ENCODE data around the gene PYGL. TPM values are rescaled to one million over a fixed set of nuclear protein-coding genes. Genes with fewer than 3 reads are reported as not detected.

PYGL gene
- total and polyA plus RNA-seq, 12 donors, result 2.9 to 18.6 (median 5.4) TPM

DNA sequence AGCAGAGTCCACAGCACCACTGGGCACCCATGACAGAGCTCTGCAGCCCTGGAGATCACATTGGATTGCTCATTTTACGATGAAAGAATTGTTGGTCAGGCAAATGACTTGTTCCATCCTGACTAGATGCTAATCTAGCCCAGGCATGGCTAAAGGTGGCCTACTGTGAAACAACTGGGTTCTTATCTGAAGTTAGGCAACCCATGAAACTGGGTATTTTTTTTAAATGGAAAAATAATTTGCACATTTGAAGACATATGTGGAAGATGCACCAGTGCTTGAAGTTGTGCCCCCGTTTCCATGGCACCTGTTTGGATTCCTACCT is 8.3 kb downstream of the PYGL start:
- 98 to 100% methylated on average over 2 of the region's 2 CpGs for WGBS, 2 donors
- H3K4me1 ChIP-seq, result peaks cover 0 to 51% (median 0%) of the 10 kb centered on the region in 9 donors
- no peak overlapping the region for H3K4me3 ChIP-seq
- H3K27me3 ChIP-seq, result no peaks in the 10 kb centered on the region
- H3K27ac ChIP-seq, result peak overlapping the region in 1 of 10 donors; percentile 76
- TF ChIP-seq, protein P1, sequence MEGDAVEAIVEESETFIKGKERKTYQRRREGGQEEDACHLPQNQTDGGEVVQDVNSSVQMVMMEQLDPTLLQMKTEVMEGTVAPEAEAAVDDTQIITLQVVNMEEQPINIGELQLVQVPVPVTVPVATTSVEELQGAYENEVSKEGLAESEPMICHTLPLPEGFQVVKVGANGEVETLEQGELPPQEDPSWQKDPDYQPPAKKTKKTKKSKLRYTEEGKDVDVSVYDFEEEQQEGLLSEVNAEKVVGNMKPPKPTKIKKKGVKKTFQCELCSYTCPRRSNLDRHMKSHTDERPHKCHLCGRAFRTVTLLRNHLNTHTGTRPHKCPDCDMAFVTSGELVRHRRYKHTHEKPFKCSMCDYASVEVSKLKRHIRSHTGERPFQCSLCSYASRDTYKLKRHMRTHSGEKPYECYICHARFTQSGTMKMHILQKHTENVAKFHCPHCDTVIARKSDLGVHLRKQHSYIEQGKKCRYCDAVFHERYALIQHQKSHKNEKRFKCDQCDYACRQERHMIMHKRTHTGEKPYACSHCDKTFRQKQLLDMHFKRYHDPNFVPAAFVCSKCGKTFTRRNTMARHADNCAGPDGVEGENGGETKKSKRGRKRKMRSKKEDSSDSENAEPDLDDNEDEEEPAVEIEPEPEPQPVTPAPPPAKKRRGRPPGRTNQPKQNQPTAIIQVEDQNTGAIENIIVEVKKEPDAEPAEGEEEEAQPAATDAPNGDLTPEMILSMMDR (IDR thresholded peaks at IDR 0.05), result no peak
- DNase-seq (no peak), ATAC-seq (no peak)
- peaks cover 0 to 52% (median 3%) of the 10 kb centered on the region in 9 donors for H3K36me3 ChIP-seq
- no peaks in the 10 kb centered on the region for H3K9me3 ChIP-seq
- intact Hi-C loops (cut with DNase I), result no loop called here

DNA sequence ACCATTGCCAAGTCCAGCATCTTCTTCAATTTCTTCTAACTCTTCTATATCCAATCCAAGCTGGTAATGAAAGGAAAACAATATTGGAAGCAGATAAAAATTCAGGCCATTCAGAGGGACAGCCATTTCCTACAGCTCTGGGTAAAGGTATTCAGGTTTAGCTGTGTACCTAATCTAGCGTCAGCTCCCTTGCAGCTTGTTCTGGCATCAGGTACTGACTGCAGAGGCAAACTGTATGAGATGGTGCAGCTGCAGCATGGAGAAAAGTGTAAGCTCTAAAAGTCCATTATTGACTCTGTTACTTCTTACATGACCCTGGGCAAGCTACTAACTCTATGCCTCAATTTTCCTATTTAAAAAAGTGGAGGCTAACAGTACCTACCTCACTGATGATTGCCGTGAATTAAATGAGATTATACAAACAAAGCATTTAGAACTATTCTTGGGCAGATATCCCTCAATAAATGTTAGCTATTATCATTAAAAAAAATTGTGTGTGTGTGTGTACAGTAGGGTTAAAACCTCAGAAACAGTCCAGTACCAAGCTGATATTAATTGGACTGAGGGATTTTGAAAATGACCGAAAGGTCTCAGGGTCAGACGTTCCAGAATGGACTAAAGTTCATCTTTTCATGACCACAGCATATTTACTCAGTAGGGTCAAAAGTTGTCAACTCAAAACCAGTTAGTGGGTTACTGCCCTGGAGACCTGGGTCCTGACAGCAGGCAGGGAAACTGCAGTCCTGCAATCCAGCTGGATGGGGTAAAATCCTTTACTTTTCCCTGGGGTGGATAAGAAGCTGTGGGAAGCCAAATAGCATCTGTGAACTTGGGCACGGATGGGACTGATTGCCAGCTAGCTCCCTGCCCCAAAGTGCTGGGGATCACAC is 8.9 kb downstream of the PYGL start:
- ATAC-seq, result peak in 1 of 8 donors; percentile 44
- TF ChIP-seq, protein P1 (IDR thresholded peaks at IDR 0.05), result no peak
- WGBS, 2 donors, result 81 to 86% methylated on average over 5 of the region's 5 CpGs
- Histone ChIP-seq H3K27ac (no peak overlapping the region), H3K36me3 (peaks cover 0 to 58% (median 4%) of the 10 kb centered on the region in 9 donors), H3K9me3 (no peaks in the 10 kb centered on the region), H3K4me1 (peaks cover 0 to 48% (median 0%) of the 10 kb centered on the region in 9 donors), H3K4me3 (no peak overlapping the region), H3K27me3 (no peaks in the 10 kb centered on the region)
- intact Hi-C loops (cut with DNase I), result no loop called here
- DNase-seq, result no peak

DNA sequence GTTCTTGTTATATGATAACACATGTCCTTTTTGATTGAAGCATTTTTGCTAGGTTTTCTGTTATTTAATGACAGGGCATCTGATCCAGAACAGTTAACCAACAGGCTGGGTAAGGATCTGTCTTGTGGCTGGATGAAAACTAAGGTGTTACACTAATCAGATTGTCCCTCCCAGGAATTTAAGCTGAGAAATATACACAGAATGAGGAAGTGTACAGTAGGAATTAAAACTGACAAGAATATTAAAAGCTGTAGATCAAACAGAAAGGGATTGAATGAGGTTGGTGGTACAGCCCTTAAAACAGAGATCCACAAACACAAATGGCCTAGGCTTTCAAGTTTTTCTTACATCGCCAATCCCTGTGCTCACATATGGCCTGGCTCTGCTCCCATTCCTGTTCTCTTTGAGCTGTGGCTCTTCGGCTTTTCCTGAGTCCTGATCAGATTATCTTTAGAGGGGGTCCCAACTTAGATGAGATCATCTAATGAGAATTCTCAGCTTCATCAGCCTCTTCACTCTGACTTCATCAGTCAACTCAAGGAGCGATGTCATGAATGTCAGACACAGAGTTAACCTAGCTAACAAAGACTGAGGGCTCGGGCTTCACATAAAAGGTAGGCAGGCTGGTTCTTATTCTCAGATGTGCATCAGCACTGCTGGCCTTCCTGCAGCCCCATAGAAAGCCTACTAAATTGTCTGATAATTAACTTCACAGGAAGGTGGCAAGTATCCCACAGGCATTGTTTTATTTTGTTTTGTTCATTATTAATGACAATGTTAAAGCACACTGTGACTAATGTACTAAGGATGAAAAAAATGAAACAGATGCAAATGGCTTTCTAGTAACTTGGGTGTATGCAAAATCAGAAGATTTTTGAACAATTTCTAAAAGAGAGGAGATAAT is 11.4 kb downstream of the PYGL start:
- peaks cover 0 to 68% (median 4%) of the 10 kb centered on the region in 9 donors for H3K36me3 ChIP-seq
- H3K27ac ChIP-seq, result peak overlapping the region in 1 of 10 donors; percentile 41
- DNase-seq (no peak), ATAC-seq (no peak)
- no peak overlapping the region for H3K4me3 ChIP-seq
- WGBS, 2 donors, result 75 to 81% methylated on average over 4 of the region's 4 CpGs
- no peaks in the 10 kb centered on the region for H3K27me3 ChIP-seq
- intact Hi-C loops (cut with DNase I), result no loop called here
- H3K4me1 ChIP-seq, result peaks cover 0 to 41% (median 0%) of the 10 kb centered on the region in 9 donors
- TF ChIP-seq, protein P1 (IDR thresholded peaks at IDR 0.05), result no peak
- H3K9me3 ChIP-seq, result no peaks in the 10 kb centered on the region

- no peak for DNase-seq
- intact Hi-C loops (cut with DNase I), result no loop called here
- H3K36me3 ChIP-seq, result peaks cover 0 to 68% (median 4%) of the 10 kb centered on the region in 9 donors
- peak overlapping the region in 1 of 10 donors; percentile 41 for H3K27ac ChIP-seq
- peaks cover 0 to 41% (median 0%) of the 10 kb centered on the region in 9 donors for H3K4me1 ChIP-seq
- 42 to 62% methylated on average over 1 of the region's 1 CpG for WGBS, 2 donors
- TF ChIP-seq, protein P1 (IDR thresholded peaks at IDR 0.05), result no peak
- ATAC-seq, result no peak
- H3K27me3 ChIP-seq, result no peaks in the 10 kb centered on the region
- no peaks in the 10 kb centered on the region for H3K9me3 ChIP-seq
- H3K4me3 ChIP-seq, result no peak overlapping the region
Observed at GRCh38 chr14:50932156-50932555, 12.1 kb downstream of the PYGL start.

Data from heart right ventricle (tissue), 16 donors.